Measurements from ENCODE around the gene PIGH. TPM values are rescaled to one million over a fixed set of nuclear protein-coding genes. Genes with fewer than 3 reads are reported as not detected.
"Not testable (repeated sequence)": the region's sequence is repeated elsewhere in the genome, so short reads cannot be mapped to it uniquely, and the experiment has no call there.

Gene PIGH
- total RNA-seq, 1 donor from 2014 or later = 18.3 TPM

DNA sequence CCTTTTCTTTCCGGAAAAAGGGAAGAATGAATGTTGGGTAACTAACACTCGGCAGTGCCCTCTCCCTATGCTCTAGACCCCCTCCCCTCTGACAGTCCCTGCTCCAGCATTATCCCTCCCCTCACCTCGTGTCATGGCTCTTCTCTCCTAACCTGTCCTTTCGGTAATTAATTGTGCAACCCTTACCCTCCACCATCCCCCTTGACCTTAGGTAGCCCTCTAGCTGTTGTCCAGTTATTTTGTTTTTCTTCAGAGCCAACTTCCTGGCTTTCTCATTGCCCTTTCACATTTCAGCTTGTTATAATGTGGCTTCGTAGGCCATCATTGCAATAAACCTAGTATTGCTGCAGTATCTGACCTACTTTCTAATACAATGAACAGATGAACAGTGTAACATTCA, 30.9 kb upstream of the PIGH start:
- Mint-ChIP-seq H3K4me1 (ENCODE audit: unreplicated experiment) (peaks cover 7% of the 10 kb centered on the region), H3K27me3 (ENCODE audit: unreplicated experiment) (no peaks in the 10 kb centered on the region), H3K27ac (ENCODE audit: unreplicated experiment) (no peak overlapping the region), H3K9me3 (ENCODE audit: unreplicated experiment) (no peaks in the 10 kb centered on the region), H3K4me3 (ENCODE audit: unreplicated experiment) (no peak overlapping the region), H3K36me3 (ENCODE audit: unreplicated experiment) (no peaks in the 10 kb centered on the region)
- no peak for DNase-seq (ENCODE audit: extremely low spot score, unreplicated experiment)
- TF ChIP-seq, protein P1, sequence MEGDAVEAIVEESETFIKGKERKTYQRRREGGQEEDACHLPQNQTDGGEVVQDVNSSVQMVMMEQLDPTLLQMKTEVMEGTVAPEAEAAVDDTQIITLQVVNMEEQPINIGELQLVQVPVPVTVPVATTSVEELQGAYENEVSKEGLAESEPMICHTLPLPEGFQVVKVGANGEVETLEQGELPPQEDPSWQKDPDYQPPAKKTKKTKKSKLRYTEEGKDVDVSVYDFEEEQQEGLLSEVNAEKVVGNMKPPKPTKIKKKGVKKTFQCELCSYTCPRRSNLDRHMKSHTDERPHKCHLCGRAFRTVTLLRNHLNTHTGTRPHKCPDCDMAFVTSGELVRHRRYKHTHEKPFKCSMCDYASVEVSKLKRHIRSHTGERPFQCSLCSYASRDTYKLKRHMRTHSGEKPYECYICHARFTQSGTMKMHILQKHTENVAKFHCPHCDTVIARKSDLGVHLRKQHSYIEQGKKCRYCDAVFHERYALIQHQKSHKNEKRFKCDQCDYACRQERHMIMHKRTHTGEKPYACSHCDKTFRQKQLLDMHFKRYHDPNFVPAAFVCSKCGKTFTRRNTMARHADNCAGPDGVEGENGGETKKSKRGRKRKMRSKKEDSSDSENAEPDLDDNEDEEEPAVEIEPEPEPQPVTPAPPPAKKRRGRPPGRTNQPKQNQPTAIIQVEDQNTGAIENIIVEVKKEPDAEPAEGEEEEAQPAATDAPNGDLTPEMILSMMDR (IDR thresholded peaks at IDR 0.05) = no peak

GRCh38 chr14:67630186-67630585, 30.1 kb upstream of the PIGH start:
- Mint-ChIP-seq H3K36me3 (ENCODE audit: unreplicated experiment) (no peaks in the 10 kb centered on the region), H3K27me3 (ENCODE audit: unreplicated experiment) (no peaks in the 10 kb centered on the region), H3K4me1 (ENCODE audit: unreplicated experiment) (peaks cover 7% of the 10 kb centered on the region), H3K9me3 (ENCODE audit: unreplicated experiment) (no peaks in the 10 kb centered on the region), H3K27ac (ENCODE audit: unreplicated experiment) (no peak overlapping the region), H3K4me3 (ENCODE audit: unreplicated experiment) (no peak overlapping the region)
- no peak for DNase-seq (ENCODE audit: extremely low spot score, unreplicated experiment)
- TF ChIP-seq, protein P1 (IDR thresholded peaks at IDR 0.05) = no peak

GRCh38 chr14:67627519-67627918, 27.5 kb upstream of the PIGH start:
- no peak for DNase-seq (ENCODE audit: extremely low spot score, unreplicated experiment)
- peaks cover 9% of the 10 kb centered on the region for H3K4me1 Mint-ChIP-seq (ENCODE audit: unreplicated experiment)
- no peaks in the 10 kb centered on the region for H3K27me3 Mint-ChIP-seq (ENCODE audit: unreplicated experiment)
- no peak overlapping the region for H3K27ac Mint-ChIP-seq (ENCODE audit: unreplicated experiment)
- H3K36me3 Mint-ChIP-seq (ENCODE audit: unreplicated experiment) = peaks cover 3% of the 10 kb centered on the region
- TF ChIP-seq, protein P1 (IDR thresholded peaks at IDR 0.05) = no peak
- no peak overlapping the region for H3K4me3 Mint-ChIP-seq (ENCODE audit: unreplicated experiment)
- H3K9me3 Mint-ChIP-seq (ENCODE audit: unreplicated experiment) = no peaks in the 10 kb centered on the region

DNA sequence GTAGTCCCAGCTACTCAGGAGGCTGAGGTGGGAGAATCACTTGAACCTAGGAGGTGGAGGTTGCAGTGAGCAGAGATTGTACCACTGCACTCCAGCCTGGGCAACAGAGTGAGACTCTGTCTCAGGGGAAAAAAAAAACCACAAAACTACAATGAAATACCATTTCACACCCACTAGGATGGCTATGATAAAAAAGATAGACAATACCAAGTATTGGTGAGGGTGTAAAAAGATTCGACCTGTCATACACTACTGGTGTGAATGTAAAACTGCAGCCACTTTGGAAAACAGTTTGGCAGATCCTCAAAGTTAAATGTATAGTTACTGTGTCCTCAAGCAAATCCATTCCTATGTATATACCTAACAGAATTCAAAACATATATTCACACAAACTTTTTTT, 26.1 kb upstream of the PIGH start:
- H3K36me3 Mint-ChIP-seq (ENCODE audit: unreplicated experiment); DNase-seq (ENCODE audit: extremely low spot score, unreplicated experiment); H3K4me3 Mint-ChIP-seq (ENCODE audit: unreplicated experiment); H3K27me3 Mint-ChIP-seq (ENCODE audit: unreplicated experiment); H3K27ac Mint-ChIP-seq (ENCODE audit: unreplicated experiment); H3K9me3 Mint-ChIP-seq (ENCODE audit: unreplicated experiment): not testable (repeated sequence)
- H3K4me1 Mint-ChIP-seq (ENCODE audit: unreplicated experiment) = peaks cover 14% of the 10 kb centered on the region

GRCh38 chr14:67623114-67623513, 23.0 kb upstream of the PIGH start:
- no peak for DNase-seq (ENCODE audit: extremely low spot score, unreplicated experiment)
- Mint-ChIP-seq H3K36me3 (ENCODE audit: unreplicated experiment) (peaks cover 3% of the 10 kb centered on the region), H3K4me1 (ENCODE audit: unreplicated experiment) (peaks cover 32% of the 10 kb centered on the region), H3K9me3 (ENCODE audit: unreplicated experiment) (no peaks in the 10 kb centered on the region), H3K27ac (ENCODE audit: unreplicated experiment) (peak overlapping the region; percentile 90), H3K27me3 (ENCODE audit: unreplicated experiment) (no peaks in the 10 kb centered on the region), H3K4me3 (ENCODE audit: unreplicated experiment) (no peak overlapping the region)
- TF ChIP-seq, protein P1 (IDR thresholded peaks at IDR 0.05) = no peak

DNA sequence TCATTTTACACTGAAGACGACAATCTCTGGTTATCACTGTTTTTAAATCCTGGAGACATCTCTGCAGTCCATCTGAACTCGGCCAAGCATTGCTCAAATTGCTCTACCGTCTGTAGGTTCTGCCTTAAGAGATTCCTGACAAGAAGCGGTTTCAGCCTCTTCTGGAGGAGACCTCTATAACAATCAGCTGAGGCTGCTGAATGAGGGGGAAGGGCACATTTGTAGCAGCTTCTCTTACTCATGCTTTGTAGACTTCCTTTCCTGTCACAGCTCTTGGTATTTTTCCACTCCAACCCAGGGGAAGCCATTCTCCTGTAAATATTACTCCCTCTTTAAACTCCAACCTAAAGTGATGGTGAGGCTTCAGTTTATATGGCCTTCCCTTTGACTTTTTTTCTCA, 22.6 kb upstream of the PIGH start:
- no peak overlapping the region for H3K4me3 Mint-ChIP-seq (ENCODE audit: unreplicated experiment)

More for the DNA sequence above, 22.6 kb upstream of the PIGH start:
- Mint-ChIP-seq H3K4me1 (ENCODE audit: unreplicated experiment) (peaks cover 32% of the 10 kb centered on the region), H3K36me3 (ENCODE audit: unreplicated experiment) (peaks cover 3% of the 10 kb centered on the region), H3K27ac (ENCODE audit: unreplicated experiment) (peak overlapping the region; percentile 90), H3K27me3 (ENCODE audit: unreplicated experiment) (no peaks in the 10 kb centered on the region), H3K9me3 (ENCODE audit: unreplicated experiment) (no peaks in the 10 kb centered on the region)
- TF ChIP-seq, protein P1 (IDR thresholded peaks at IDR 0.05) = no peak
- DNase-seq (ENCODE audit: extremely low spot score, unreplicated experiment) = no peak

Data from osteocyte (in vitro differentiated cells).